Measurements from ENCODE around the gene MPST.

- TF ChIP-seq EP300 (IDR thresholded peaks at IDR 0.05) (no peak), POLR2A (IDR thresholded peaks at IDR 0.05) (no peak)
- TF ChIP-seq, protein P1, sequence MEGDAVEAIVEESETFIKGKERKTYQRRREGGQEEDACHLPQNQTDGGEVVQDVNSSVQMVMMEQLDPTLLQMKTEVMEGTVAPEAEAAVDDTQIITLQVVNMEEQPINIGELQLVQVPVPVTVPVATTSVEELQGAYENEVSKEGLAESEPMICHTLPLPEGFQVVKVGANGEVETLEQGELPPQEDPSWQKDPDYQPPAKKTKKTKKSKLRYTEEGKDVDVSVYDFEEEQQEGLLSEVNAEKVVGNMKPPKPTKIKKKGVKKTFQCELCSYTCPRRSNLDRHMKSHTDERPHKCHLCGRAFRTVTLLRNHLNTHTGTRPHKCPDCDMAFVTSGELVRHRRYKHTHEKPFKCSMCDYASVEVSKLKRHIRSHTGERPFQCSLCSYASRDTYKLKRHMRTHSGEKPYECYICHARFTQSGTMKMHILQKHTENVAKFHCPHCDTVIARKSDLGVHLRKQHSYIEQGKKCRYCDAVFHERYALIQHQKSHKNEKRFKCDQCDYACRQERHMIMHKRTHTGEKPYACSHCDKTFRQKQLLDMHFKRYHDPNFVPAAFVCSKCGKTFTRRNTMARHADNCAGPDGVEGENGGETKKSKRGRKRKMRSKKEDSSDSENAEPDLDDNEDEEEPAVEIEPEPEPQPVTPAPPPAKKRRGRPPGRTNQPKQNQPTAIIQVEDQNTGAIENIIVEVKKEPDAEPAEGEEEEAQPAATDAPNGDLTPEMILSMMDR (IDR thresholded peaks at IDR 0.05) = no peak
These were observed 21.8 kb upstream of the MPST start for GRCh38 chr22:36997746-36998145.

Data from suprapubic skin (tissue), 3 donors.